SKM-1 treated with dmso at 0.1 percent for 144 hours (cell line): ENCODE data around the gene CATSPER3.
"Not testable (repeated sequence)": the region's sequence is repeated elsewhere in the genome, so short reads cannot be mapped to it uniquely, and the experiment has no call there.

ENCODE experiments used
- DNase-seq: peaks from one replicate; lab custom pipeline; 2025; ENCODE audit not compliant: unreplicated experiment; lab: John Stamatoyannopoulos, UW

The CATSPER3 gene

DNA sequence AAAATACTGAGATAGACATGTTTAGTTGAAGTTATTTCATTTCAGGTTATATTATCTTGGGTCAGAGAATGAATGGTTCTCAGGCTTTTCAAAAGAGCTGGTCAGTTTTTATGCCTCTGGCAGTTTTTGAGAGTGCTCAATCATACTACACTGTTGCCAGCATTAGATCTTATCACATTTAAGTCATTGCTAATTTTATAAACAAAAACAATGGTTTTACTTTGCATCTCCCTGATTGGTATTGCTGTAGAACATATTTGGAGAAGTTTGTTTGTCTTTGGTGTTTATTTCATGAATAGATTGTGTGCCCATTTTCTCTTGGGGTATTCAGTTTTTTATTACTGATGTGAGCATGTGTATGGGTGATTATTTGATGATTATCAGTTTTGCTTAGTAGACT, 1.5 kb downstream of the CATSPER3 start:
- DNase-seq = no peak

DNA sequence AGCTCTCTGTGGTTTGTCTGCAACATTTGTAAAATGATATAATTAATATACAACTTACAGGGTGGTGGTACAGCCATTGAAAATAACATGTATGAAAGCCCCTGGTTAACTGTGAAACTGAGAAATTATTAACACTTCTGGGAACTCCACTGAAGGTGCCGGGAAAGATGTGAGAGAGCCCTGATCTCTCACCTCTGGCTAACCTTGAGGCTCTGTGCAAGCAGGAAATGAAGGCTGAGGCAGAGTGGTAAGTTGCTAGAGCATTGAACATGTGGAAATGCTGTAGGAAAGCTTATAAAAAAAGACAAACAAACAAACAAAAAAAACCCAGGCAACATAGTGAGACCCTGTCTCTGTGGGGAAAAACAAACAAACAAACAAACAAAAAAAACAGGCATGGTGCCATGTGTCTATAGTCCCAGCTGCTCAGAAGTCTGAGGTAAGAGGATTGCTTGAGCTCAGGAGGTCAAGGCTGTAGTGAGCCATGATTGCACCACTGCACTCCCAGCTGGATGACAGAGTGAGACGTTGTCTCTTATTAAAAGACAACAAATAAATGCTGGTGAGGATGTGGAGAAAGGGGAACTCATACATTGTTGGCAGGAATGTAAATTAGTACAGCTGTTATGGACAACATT, 7.5 kb downstream of the CATSPER3 start:
- no peak for DNase-seq

DNA sequence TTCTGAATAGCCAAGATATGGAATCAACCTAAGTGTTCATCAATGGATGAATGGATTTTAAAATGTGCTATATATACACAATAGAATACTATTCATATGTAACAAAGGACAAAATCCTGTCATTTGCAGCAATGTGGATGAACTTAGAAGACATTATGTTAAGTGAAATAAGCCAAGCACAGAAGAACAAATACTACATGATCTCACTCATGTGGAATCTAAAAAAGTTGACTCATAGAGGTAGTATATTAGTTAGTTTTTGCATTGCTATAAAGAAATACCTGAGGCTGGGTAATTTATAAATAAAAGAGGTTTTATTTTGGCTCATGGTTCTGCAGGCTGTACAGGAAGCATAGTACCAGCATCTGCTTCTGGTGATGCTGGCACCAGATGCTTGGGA, 8.1 kb downstream of the CATSPER3 start:
- no peak for DNase-seq

DNA sequence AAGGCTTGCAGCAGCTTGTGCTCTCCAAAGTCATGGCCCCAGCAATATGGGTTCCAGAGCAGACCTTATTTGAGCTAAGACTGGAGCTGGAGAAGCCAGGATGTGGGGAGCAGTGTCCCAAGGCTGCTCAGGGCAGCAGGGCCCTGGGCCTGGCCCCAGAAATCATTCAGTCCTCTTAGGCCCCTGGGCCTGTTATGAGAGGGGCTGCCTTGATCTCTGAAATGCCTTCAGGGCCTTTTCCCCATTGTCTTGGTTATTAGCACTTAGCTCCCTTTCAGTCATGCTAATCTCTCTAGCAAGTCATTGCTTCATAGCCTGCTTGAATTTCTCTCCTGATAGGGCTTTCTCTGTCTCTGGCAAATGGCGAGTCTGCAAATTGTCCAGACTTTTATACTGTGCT, 9.1 kb downstream of the CATSPER3 start:
- no peak for DNase-seq

DNA sequence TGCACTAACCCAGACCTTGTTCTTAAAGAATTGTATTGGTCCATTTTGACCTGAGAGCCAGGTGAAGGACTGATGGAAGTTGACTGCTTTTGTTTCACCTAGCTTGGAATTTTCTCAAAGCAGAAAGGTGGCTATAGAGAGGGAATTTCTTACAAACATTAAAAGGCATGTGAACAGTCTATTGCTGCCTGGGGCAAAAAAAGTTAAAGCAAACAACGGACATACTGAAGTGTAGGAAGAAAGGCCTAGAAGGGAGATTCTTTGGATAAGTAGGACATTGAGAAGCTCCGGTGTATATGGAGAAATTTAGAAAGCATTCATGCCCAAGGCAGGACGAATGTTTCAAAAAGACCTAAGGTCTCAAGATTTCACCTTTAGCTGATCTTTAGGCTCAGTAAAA, 11.7 kb downstream of the CATSPER3 start:
- no peak for DNase-seq

DNA sequence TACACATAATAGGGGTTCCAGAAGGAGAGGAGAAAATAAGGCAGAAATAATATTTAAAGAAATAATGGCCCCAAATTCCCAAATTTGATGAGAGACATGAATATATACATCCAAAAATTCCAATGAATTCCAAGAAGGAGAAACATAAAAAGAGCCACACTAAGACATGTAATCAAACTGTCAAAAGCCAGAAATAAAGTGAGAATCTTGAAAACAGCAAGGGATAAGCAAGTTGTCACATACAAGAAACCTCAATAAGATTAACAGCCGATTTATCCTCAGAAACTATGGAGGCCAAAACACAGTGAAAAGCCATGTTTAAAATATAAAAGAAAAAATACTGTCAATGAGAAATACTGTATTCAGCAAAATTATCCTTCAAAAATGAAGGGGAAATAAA, 14.5 kb downstream of the CATSPER3 start:
- DNase-seq = no peak

DNA sequence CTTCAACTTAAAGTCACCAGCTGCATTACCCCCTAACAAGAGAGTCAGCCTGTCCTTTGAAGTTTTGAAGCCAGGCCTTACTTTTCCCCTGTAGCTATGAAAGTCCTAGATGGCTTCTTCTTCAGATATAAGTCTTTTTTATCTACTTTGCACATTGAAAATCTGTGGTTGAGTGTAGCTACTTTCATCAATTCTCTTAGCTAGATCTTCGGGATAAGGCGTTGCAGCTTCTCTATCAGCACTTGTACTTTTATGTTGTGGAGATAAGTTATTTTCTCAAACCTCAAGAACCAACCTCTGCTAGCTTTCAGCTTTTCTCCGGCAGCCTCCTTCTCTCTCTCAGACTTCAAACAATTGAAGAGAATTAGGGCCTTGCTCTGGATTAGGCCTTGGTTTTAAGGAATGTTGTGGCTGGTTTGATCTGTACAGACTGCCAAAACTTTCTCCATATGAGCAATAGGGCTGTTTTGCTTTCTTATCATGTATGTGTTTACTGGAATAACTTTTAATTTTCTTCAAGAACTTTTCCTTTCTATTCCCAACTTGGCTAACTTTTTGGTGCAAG, 21.6 kb downstream of the CATSPER3 start:
- no peak for DNase-seq

DNA sequence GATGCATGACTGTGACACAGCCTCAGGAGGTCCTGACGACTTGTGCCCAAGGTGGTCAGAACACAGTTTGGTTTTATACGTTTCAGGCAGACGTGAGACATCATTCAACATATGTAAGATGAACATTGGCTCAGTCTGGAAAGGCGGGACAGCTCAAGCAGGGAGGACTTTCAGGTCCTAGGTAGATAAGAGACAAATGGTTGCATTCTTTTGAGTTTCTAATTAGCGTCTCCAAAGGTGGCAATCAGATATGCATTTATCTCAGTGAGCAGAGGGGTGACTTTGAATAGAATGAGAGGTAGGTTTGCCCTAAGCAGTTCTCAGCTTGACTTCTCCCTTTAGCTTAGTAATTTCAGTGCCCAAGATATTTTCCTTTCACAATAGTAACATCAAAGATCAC, 22.5 kb downstream of the CATSPER3 start:
- DNase-seq = not testable (repeated sequence)

DNA sequence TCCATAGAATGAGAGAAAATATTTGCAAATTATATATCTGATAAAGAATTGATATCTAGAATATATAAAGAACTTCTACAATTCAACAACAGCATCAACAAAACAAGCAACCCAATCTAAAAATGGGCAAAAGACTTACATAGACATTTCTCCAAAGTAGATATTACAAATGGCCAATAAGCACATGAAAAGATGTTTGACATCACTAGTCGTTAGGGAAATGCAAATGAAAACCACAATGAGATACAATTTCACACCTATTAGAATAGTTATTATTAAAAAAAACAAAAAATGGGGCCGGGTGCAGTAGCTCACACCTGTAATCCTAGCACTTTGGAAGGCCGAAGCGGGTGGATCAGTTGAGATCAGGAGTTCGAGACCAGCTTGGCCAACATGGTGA, 24.4 kb downstream of the CATSPER3 start:
- no peak for DNase-seq

DNA sequence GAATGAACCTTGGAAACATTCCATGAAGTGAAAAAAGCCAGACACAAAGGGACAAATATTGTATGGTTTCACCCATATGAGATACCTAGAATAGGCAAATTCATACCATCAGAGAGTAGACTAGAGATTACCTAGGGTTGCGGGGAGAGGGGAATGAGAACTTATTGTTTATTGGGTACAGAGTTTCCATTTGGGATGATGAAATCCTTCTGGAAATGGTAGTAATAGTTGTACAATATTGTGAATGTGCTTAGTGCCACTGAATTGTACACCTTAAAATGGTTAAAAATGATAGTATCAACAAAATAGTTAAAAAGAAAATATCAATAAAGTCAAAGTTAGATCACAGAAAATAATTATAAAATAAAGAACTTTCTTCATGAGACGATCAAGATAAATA, 25.5 kb downstream of the CATSPER3 start:
- DNase-seq = no peak

DNA sequence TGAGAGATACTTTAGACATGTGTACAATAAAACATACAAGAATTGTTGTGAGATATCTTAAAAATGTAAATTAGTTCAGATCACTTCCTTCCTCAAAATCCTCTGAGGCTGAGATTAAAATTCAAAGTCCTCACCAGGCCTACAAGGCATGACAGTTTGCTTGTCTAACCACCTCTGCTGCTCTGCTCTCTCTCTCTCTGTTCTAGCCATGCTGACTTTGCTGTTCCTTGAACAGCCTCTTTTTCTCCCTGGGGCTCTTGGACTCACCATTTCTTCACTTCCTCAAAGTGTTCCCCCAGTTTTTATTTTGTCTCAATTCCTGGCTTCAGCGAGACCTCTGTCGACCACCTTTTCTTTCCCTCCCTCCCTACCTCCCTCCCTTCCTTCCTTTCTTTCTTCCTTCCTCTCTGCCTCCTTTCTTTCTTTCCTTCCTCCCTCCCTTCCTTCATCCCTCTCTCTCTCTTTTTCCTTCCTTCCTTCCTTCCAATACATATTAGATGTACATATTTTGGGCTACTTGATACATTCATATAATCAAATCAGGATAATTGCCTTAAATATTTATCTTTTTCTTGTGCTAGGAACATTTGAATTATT, 27.0 kb downstream of the CATSPER3 start:
- peak; percentile 27 for DNase-seq

DNA sequence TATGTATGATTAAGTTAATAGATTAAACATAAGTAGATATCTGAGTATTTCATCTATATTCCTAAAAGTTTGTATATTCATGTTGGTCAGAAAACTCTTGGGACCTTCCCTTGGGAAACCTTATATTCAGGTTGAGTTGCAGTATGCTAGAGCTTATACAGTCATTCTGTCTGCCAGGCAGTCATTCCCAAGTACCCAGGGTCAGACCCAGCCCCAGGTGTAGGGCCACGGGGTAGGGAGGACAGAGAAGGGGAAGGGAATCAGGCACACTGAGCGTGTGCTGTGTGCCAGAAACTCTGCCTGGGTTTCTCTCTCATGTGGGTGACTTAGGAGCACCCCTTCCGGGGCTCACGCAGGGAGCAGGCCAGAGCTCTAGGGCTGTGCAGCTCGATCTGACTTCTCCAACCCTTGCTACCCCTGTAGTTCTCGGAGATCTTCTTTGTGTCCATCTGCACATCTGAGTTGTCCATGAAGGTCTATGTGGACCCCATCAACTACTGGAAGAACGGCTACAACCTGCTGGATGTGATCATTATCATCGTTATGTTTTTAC, 28.2 kb downstream of the CATSPER3 start:
- DNase-seq = no peak

DNA sequence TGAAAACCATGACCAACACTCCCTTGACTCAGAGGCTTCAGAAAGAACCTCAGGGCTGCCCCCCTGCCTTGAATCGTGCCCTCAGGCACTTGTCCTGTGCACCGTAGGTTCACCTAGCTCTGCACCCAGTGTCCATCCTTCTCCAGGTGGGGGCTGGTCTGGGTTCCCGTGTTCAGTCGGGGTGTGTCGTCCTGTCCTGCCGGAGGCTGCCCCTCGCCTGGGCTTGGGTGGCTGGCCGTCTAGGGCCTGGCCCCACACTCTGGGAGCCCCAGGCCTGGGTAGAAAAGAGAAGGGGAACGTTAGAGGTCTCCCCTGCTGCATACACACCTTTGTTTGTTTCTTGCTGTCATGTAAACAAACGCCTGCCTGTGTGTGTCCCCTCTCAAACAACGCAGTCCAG, 29.3 kb downstream of the CATSPER3 start:
- no peak for DNase-seq

DNA sequence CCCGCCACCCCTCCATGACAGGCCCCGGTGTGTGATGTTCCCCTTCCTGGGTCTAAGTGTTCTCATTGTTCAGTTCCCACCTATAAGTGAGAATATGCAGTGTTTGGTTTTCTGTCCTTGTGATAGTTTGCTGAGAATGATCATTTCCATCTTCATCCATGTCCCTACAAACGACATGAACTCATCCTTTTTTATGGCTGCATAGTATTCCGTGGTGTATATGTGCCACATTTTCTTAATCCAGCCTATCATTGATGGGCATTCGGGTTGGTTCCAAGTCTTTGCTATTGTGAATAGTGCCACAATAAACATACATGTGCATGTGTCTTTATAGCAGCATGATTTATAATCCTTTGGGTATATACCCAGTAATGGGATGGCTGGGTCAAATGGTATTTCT, 30.4 kb downstream of the CATSPER3 start:
- DNase-seq = not testable (repeated sequence)

DNA sequence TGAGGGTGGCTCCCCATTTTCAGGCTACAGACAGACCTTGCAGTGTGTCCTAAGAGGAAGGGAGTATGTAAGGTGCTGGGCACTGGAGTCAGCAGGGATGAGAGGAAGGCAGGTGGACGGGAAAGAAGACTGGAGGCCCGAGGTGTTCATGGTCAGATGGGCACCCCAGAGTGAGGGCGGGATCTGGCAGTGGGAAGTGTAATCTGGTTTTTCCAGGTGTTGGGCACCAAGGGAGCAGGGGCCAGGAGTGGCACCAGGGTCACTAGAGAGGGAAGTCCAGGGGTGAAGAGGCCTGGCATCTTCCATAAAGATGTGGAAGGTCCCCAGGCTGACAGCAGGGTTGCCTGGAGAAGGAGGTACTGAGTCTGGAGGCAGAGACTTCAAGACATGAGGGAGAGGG, 36.7 kb downstream of the CATSPER3 start:
- no peak for DNase-seq

DNA sequence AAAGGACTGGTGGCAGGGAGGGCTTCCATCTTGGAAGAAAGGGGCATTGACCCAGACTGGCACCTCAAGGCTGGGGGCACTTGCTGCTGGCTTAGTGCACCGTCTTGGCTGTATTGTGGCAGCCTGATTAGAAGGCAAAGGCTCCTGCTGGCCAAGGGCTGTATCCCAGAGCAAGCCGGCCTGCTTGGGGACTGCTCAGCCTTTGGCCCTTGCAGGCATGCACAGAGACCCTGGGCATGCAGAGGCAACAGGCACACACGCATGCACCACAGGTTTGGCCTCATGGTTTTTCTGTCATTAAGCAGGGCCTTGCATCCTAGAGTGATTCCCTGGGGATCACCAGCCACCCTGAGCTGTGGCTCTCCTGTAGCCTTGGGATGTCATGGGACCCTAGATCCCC, 37.4 kb downstream of the CATSPER3 start:
- DNase-seq = no peak

DNA sequence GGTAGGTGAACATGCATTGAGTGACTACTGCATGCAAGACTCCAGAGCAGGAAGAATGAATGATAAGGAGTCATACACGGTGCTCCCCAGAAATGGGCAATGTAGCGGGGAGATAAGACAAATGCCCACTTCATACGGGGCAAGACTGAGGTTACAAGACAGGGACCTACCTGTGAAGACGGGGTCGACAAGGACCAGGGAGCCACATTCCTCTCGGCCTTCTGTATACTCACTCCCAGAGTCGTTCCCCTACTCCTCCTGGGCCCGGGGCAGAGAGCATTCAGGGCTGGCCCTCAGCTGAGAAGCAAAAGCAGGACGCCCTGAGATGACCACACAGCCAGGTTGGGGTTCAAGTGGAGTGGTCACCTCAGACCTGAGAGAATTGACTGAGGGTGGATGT, 39.6 kb downstream of the CATSPER3 start:
- no peak for DNase-seq

DNA sequence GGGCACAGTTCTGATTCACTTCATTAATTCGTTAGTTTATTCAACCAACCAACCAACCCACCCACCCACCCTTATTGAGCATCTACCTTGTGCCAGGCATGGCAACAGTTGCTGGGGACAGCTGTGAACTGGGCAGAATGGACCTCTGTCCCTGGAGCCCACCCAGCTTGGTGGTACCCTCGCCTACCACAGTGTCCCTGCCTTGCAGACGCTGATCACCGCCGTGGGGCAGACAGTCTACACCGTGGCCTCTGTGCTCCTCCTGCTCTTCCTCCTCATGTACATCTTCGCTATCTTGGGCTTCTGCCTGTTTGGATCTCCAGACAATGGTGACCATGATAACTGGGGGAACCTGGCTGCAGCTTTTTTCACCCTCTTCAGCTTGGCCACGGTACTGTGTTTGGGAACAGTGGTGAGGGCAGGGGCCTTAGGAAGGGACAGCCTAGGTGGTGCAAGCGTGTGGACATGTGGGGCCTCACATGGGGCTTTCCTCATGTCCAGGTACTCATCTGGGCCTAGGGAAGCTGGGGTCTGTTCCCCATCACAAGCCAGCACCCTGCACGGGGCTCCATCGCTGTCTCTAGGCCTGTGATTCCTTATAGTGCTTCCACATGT, 40.1 kb downstream of the CATSPER3 start:
- DNase-seq = no peak

DNA sequence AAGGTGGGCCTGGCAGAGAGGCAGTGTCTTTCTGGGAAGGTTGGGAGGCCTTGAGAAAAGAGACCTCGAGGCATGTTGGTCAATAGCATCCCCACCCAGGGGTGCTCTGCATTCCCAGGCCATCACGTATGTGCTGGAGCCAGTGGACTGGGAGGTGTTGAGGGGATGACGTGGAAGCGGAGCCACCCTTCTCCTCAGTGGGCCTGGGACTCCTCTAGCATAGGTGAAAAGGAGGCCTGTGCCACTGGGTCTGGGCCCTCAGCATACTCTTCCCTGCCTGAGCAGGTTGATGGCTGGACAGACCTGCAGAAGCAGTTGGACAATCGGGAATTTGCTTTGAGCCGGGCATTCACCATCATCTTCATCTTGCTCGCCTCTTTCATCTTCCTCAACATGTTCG, 40.8 kb downstream of the CATSPER3 start:
- DNase-seq = no peak

DNA sequence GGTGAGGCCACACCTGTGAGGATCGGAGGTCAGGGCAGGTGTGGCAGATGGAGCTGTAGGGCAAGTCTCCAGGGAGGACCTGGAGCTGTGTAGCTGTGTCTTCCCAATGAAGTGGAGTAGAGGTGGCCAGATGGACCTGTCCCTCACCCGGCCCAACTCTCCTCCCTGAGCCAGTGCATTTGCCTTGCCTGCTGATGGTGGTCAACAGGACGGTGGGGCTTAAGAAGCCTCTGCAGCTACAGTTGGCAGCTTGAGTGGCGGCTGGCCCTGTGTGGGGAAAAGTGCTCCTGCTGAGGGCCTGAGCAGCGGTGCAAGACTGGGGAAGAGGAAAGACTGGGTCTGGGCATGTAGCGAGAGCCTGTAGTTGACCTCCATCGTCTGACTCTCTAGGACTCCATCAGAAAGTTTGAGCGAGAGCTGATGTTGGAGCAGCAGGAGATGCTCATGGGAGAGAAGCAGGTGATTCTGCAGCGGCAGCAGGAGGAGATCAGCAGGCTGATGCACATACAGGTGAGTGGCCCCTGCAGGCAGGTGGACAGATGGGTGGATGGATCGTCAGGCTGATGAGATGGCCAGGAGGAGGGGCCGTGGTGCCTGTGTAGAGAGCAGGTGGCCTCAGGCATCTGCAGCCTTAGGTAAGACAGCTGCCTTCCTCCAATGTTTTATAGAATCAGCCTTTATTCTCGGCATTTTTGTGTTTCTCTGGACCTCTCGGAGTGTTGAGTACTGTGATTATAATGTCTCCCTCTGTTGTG, 41.5 kb downstream of the CATSPER3 start:
- no peak for DNase-seq

DNA sequence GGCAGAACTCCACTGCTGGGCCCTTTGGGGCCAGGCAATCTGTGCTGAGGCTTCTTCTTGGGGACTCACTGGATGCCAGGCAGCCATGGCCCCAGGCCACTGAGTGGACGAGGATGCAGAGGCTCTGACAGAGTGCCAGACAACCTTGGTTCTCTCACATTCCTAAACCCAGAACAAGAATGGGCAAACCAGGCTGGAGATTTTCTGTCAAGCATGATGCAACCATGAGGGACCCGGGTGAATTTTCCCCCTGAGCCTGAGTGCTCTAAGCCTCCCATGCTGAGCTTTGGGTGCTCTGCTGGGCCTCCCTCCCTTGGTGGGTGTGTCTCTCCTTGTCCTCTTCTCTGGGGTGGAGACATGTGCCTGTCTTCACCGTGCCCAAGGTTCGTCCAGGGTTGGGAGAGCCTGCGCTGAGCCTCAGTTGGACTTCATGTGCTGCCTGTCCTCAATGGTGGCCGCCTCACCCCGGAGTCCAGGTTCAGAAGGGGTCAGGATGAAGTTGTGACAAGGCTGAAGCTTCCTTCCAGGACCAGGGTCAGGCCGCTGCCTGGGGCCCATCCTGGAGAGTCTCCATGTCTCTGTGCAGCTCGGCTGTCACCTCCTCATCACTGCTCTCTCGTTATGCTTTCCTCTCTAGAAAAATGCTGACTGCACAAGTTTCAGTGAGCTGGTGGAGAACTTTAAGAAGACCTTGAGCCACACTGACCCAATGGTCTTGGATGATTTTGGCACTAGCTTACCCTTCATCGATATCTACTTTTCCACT, 42.2 kb downstream of the CATSPER3 start:
- no peak for DNase-seq
